ENCODE data around the gene GPR35. TPM values are rescaled to one million over a fixed set of nuclear protein-coding genes. Genes with fewer than 3 reads are reported as not detected.

GPR35 gene
- total RNA-seq, 1 experiment from 2014 or later = 21.3 TPM

GRCh38 chr2:240604939-240605716, 20.2 kb upstream of the GPR35 start:
- Histone ChIP-seq H3K4me1 (no peaks in the 10 kb centered on the region), H3K36me3 (ENCODE audit: control insufficient read depth, insufficient read depth, low read length) (no peaks in the 10 kb centered on the region; the same call in 1 of the 2 replicates), H3K9me3 (no peaks in the 10 kb centered on the region), H3K4me3 (ENCODE audit: low read depth, low read length) (peak overlapping the region; percentile 77), H3K27me3 (replicated peaks; ENCODE audit: control insufficient read depth, insufficient read depth, low read length) (no peaks in the 10 kb centered on the region)
- peak overlapping the region; percentile 78 for H3K4me3 Mint-ChIP-seq (ENCODE audit: unreplicated experiment)
- ChIA-PET CTCF (interaction anchor here (1.1 to 2.0 kb wide), 2 partner anchors 12 to 19 kb away, joined by 8 to 12 read pairs; partner anchors contain the start of gene CAPN10), POLR2A (interaction anchor here (0.6 to 3.5 kb wide), 4 partner anchors 12 to 349 kb away, joined by 3 to 31 read pairs (median 3); partner anchors contain the start of gene CAPN10)
- H3K27ac Mint-ChIP-seq (ENCODE audit: unreplicated experiment) = peak overlapping the region; percentile 79
- DNase-seq = peak; percentile 66 to 83
- BruUV-seq (replicated peaks) = no TSS peak
- no peaks in the 10 kb centered on the region for H3K27me3 Mint-ChIP-seq (ENCODE audit: insufficient read depth, unreplicated experiment)
- intact Hi-C loops (cut with micrococcal nuclease; ENCODE audit: unreplicated experiment) = loop anchor here (1.0 kb wide), 1 partner anchor 19 kb away; the partner anchor contains the start of gene CAPN10
- H3K9me3 Mint-ChIP-seq (ENCODE audit: unreplicated experiment) = no peaks in the 10 kb centered on the region
- H3K4me1 Mint-ChIP-seq (ENCODE audit: low read depth, unreplicated experiment) = peaks cover 8% of the 10 kb centered on the region
- peaks cover 12% of the 10 kb centered on the region for H3K36me3 Mint-ChIP-seq (ENCODE audit: insufficient read depth, unreplicated experiment)
- TF ChIP-seq CTCF (IDR thresholded peaks at IDR 0.05; ENCODE audit: insufficient read depth in 1 of 2, low read depth in 1 of 2, low read length in 1 of 2, severe bottlenecking in 1 of 2, unreplicated experiment in 1 of 2) = no peak

DNA sequence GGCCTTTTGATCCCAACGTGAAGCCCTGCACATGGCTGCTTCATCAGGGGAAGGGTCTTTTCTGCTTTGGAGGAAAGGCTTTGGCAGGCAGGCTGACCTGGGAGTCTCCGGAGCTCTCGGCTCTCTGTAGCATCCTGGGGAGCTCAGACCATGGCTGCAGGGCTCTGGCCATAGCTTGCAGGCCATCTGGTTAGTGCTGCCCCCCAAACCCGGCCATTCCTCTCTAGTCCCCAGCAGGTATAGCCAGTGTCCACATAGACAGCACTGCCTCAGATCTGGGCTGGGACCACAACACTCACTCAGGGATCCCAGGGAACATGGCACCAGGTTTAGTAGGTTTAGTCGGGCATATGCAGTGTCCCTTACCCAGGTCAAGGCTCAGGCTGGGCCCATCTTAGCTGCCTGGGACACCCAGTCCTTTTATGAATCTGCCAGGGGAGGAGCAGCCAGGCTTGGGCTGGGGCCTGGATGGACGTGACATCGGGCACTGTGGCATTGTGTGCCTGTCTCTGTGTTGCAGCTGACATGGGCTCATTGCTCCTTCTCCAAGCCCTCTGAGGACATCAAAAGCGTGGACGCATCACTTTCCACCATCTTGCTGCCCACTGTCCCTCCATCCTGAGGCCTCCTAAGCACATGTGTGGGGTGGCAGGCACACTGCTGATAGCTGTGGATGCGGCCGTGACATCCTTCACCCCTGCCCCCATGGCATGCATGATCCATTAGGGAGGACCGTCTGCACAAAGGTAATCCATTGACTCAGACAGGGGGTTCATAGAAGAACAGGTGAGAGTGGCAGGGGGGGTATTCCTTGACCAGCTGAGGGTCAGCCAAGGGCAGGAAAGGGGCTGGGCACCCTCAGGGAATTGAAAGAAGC, 19.2 kb upstream of the GPR35 start:
- POLR2A ChIA-PET = interaction anchor here (0.6 to 3.5 kb wide), 3 partner anchors 11 to 19 kb away, joined by 3 to 31 read pairs (median 3); partner anchors contain the start of gene CAPN10
- DNase-seq = peak in 1 of 2 experiments; percentile 17
- Mint-ChIP-seq H3K4me1 (ENCODE audit: low read depth, unreplicated experiment) (peaks cover 8% of the 10 kb centered on the region), H3K36me3 (ENCODE audit: insufficient read depth, unreplicated experiment) (peaks cover 14% of the 10 kb centered on the region), H3K9me3 (ENCODE audit: unreplicated experiment) (no peaks in the 10 kb centered on the region), H3K27me3 (ENCODE audit: insufficient read depth, unreplicated experiment) (no peaks in the 10 kb centered on the region), H3K27ac (ENCODE audit: unreplicated experiment) (peak overlapping the region; percentile 79), H3K4me3 (ENCODE audit: unreplicated experiment) (peak overlapping the region; percentile 78)
- peak overlapping the region; percentile 77 for H3K4me3 ChIP-seq (ENCODE audit: low read depth, low read length)
- H3K27me3 ChIP-seq (replicated peaks; ENCODE audit: control insufficient read depth, insufficient read depth, low read length) = no peaks in the 10 kb centered on the region
- H3K4me1 ChIP-seq = no peaks in the 10 kb centered on the region
- TF ChIP-seq CTCF (IDR thresholded peaks at IDR 0.05; ENCODE audit: insufficient read depth in 1 of 2, low read depth in 1 of 2, low read length in 1 of 2, severe bottlenecking in 1 of 2, unreplicated experiment in 1 of 2) = no peak
- no TSS peak for BruUV-seq (replicated peaks)
- no peaks in the 10 kb centered on the region for H3K9me3 ChIP-seq
- CTCF ChIA-PET = interaction anchor here (2.0 kb wide), 1 partner anchor 11 kb away, joined by 12 read pairs; no protein-coding TSS in a partner anchor
- intact Hi-C loops (cut with micrococcal nuclease; ENCODE audit: unreplicated experiment) = no loop called here
- H3K36me3 ChIP-seq (ENCODE audit: control insufficient read depth, insufficient read depth, low read length) = no peaks in the 10 kb centered on the region

All from Caco-2 (cell line).